A673 (cell line): ENCODE data around the gene ACSS1. TPM values are rescaled to one million over a fixed set of nuclear protein-coding genes. Genes with fewer than 3 reads are reported as not detected.

ENCODE experiments used
- BruUV-seq: library from RNA; stranded (reverse); fragments of 400-500 nt; replicated peaks from 2 replicates; lab custom pipeline; 2021; lab: Mats Ljungman, UMichigan
- CTCF ChIA-PET: fragments of 300-600 bp; sonication (Branson Sonifier 250); formaldehyde crosslinking; loops from one replicate; lab custom pipeline; 2022; ENCODE audit warnings: antibody characterized with exemption; lab: Charles Lee
- POLR2A ChIA-PET: fragments of 300-600 bp; sonication (Branson Sonifier 250); formaldehyde crosslinking; loops from one replicate; lab custom pipeline; 2022; ENCODE audit warnings: antibody characterized with exemption; ENCODE audit not compliant: low non-redundant PET; lab: Charles Lee
- DNase-seq: peaks from one replicate; pipeline ENCODE4 v3.0.0-alpha.2; 2015; ENCODE audit warnings: low spot score
- H3K27ac ChIP-seq: fragments of 200-600 bp; sonication (generic); 2 replicates; pipeline ENCODE4 v1.5.1; 2016; ENCODE audit warnings: mixed run types, low read depth, mild to moderate bottlenecking, mixed read lengths, antibody characterized with exemption, low read length; ENCODE audit not compliant: poor library complexity, severe bottlenecking
- H3K27me3 ChIP-seq: fragments of 200-600 bp; sonication (generic); replicated peaks from 2 replicates; pipeline ENCODE4 v1.6.1; 2017; ENCODE audit warnings: mixed run types, low read depth, mild to moderate bottlenecking, mixed read lengths, antibody characterized with exemption, low read length; ENCODE audit not compliant: insufficient read depth, poor library complexity
- H3K36me3 ChIP-seq: fragments of 200-600 bp; sonication (generic); 2 replicates; pipeline ENCODE4 v1.6.1; 2016; ENCODE audit warnings: mixed run types, mild to moderate bottlenecking, mixed read lengths, antibody characterized with exemption, low read length; ENCODE audit not compliant: insufficient read depth, poor library complexity, severe bottlenecking
- H3K4me1 ChIP-seq: fragments of 200-600 bp; sonication (generic); 2 replicates; pipeline ENCODE4 v1.6.1; 2017; ENCODE audit warnings: mixed run types, mild to moderate bottlenecking, mixed read lengths, antibody characterized with exemption, low read length; ENCODE audit not compliant: insufficient read depth, poor library complexity, severe bottlenecking
- H3K4me3 ChIP-seq: fragments of 200-600 bp; sonication (generic); 2 replicates; pipeline ENCODE4 v1.5.1; 2016; ENCODE audit warnings: low read depth, mixed run types, mild to moderate bottlenecking, mixed read lengths, low read length; ENCODE audit not compliant: poor library complexity, severe bottlenecking
- H3K9me3 ChIP-seq: fragments of 200-600 bp; sonication (generic); 2 replicates; pipeline ENCODE4 v1.6.1; 2016; ENCODE audit warnings: mixed run types, low read depth, mild to moderate bottlenecking, mixed read lengths, antibody characterized with exemption, low read length; ENCODE audit not compliant: poor library complexity, severe bottlenecking
- EZH2 ChIP-seq: fragments of 200-600 bp; sonication (generic); IDR thresholded peaks from 2 replicates; pipeline ENCODE4 v1.6.1; 2017; ENCODE audit warnings: borderline replicate concordance, low read depth, mild to moderate bottlenecking, mixed read lengths, antibody characterized with exemption, low read length; ENCODE audit not compliant: poor library complexity, severe bottlenecking
- intact Hi-C: fragments of 100-400 bp; cut with micrococcal nuclease; formaldehyde crosslinking; loops from one replicate; pipeline ENCODE4 v1.10.0; 2022; ENCODE audit not compliant: unreplicated experiment
- total RNA-seq: library from RNA; stranded (reverse); gene quantifications from 2 replicates; pipeline ENCODE4 v1.2.3, GENCODE V29; 2021
- TF ChIP-seq, protein P1 (sequence below): fragments of 300-800, 200-600 bp; sonication (generic); conservative IDR thresholded peaks from 2 replicates; pipeline ENCODE4 v1.5.1; 2017; ENCODE audit warnings: low read depth, mild to moderate bottlenecking, antibody characterized with exemption, low read length, moderate library complexity, mixed read lengths

Gene ACSS1
- total RNA-seq, 1 experiment from 2014 or later: 3.9 TPM

DNA sequence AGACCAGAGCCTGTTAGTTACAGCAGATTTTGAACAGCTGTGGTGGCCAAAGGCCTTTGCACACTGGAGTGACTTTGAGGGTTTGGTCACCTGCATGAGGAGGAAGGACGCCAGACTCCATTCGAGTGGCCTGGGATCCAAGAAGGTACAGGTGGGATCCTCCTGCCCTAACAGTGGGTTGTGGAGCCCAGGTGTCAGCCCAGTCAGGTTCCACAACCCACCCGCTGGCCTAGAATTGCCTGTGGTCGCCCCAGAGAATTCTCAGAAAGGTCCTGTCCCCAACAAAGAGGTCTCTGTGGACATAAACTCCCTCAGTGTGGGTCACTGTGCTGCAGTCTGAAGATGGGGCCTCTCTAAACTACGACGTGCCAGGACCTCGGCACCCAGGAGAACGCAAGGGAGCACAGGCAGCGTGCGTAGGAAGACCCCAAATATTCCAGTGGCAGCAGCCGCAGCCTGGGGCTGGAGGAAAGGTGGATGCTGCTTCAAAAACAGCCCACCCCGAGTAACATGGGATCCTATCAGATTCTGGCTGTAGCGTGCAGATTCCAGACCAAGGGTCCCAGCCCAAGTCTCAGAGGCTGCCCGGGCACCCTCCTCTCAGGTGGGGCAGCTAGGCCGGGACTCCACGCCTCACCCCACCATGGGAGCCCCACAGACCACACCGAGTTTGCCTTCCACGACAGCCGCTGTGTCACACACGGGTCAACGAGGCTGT is 16.0 kb downstream of the ACSS1 start:
- Histone ChIP-seq H3K27me3 (no peaks in the 10 kb centered on the region), H3K27ac (no peak overlapping the region), H3K36me3 (no peaks in the 10 kb centered on the region), H3K4me3 (no peak overlapping the region), H3K9me3 (no peaks in the 10 kb centered on the region), H3K4me1 (peaks cover 20% of the 10 kb centered on the region)
- intact Hi-C loops: no loop called here
- no TSS peak for BruUV-seq
- TF ChIP-seq, protein P1, sequence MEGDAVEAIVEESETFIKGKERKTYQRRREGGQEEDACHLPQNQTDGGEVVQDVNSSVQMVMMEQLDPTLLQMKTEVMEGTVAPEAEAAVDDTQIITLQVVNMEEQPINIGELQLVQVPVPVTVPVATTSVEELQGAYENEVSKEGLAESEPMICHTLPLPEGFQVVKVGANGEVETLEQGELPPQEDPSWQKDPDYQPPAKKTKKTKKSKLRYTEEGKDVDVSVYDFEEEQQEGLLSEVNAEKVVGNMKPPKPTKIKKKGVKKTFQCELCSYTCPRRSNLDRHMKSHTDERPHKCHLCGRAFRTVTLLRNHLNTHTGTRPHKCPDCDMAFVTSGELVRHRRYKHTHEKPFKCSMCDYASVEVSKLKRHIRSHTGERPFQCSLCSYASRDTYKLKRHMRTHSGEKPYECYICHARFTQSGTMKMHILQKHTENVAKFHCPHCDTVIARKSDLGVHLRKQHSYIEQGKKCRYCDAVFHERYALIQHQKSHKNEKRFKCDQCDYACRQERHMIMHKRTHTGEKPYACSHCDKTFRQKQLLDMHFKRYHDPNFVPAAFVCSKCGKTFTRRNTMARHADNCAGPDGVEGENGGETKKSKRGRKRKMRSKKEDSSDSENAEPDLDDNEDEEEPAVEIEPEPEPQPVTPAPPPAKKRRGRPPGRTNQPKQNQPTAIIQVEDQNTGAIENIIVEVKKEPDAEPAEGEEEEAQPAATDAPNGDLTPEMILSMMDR: no peak
- TF ChIP-seq EZH2: no peak
- CTCF ChIA-PET: no interaction called here
- POLR2A ChIA-PET: no interaction called here
- no peak for DNase-seq

DNA sequence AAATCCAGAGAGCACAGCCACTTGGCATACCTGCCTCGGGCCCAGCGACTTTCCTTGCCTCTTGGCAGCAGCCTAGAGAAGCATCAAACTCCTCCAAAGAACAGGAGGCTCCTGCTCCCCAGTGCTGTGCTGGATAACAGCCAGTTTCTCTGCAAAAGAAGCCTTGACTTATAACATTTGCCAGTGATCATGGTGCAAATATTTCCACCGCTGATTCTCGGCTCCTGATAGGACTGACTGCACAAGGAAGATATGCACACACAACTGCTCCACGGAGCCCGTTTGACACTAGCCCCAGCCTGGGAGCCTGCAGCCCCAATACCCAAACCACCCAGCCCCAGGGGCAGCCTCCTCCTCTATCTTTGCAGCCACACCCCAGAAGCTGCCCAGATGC is 17.5 kb downstream of the ACSS1 start:
- ChIA-PET CTCF (no interaction called here), POLR2A (no interaction called here)
- no TSS peak for BruUV-seq
- DNase-seq: no peak
- Histone ChIP-seq H3K36me3 (no peaks in the 10 kb centered on the region), H3K4me3 (no peak overlapping the region), H3K27ac (no peak overlapping the region), H3K9me3 (no peaks in the 10 kb centered on the region), H3K4me1 (peaks cover 32% of the 10 kb centered on the region), H3K27me3 (no peaks in the 10 kb centered on the region)
- TF ChIP-seq, protein P1: no peak
- TF ChIP-seq EZH2: no peak
- intact Hi-C loops: no loop called here

DNA sequence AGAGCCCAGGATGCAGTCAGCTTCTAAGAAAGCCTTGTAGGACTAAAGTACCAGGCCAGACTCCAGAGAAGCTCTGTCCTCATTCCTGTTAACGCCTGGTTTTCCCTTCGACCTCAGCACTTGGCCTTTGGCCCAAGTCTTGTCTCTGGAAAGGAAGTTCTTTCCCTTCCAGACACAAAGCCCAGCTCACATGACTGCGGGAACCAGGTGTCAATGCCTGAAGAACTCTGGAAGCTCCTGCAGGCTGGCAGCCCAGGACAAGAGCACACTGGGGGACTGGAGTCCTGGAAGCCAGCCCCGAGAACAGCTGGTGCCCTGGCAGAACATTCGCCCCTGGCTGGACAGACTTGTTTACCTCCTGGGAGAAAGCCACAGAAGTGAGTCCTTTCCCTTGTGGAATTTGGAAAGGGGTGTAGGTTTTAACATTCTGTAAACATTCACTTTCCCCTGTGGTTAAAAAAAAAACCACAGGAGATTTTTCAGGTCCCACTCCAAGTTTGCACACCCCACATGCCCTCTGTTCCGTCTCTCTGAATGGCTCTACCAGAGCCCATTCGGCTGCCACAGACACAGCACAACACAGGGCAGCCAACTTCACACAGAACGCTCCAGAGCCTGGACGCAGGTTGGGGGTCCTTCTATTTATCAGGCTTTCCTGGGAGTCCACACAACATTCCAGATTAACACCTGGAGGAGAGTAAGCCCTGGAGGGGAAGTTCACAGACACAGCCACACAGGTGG is 18.1 kb downstream of the ACSS1 start:
- H3K36me3 ChIP-seq: no peaks in the 10 kb centered on the region
- H3K4me3 ChIP-seq: no peak overlapping the region
- DNase-seq: no peak
- POLR2A ChIA-PET: no interaction called here
- intact Hi-C loops: no loop called here
- H3K27ac ChIP-seq: no peak overlapping the region
- TF ChIP-seq, protein P1: no peak
- no peak for TF ChIP-seq EZH2
- H3K4me1 ChIP-seq: peaks cover 32% of the 10 kb centered on the region
- CTCF ChIA-PET: no interaction called here
- H3K27me3 ChIP-seq: no peaks in the 10 kb centered on the region
- no peaks in the 10 kb centered on the region for H3K9me3 ChIP-seq
- BruUV-seq: no TSS peak
